Measurements from ENCODE around the gene CREBRF.

- TF ChIP-seq CTCF (IDR thresholded peaks at IDR 0.05) (no peak), POLR2A (IDR thresholded peaks at IDR 0.05) (no peak)
Measured at GRCh38 chr5:173035904-173036707, 20.0 kb upstream of the CREBRF start.

All from breast epithelium (tissue), 3 donors.